ENCODE results near the gene ANO2. TPM values are rescaled to one million over a fixed set of nuclear protein-coding genes. Genes with fewer than 3 reads are reported as not detected.
A peak's percentile ranks its signal among the peaks of the same experiment; 100 is the strongest.

Gene ANO2
- total and polyA plus RNA-seq, 2 experiments from 2014 or later, result 2.3 to 4.6 TPM

GRCh38 chr12:5808981-5809380 is 136.1 kb downstream of the ANO2 start:
- no peak for DNase-seq (ENCODE audit: low spot score)

More at GRCh38 chr12:5808981-5809380, 136.1 kb downstream of the ANO2 start:
- Histone ChIP-seq H3K4me3 (no peak overlapping the region), H3K27me3 (ENCODE audit: insufficient read depth) (no peaks in the 10 kb centered on the region), H3K27ac (ENCODE audit: low read depth) (no peak overlapping the region), H3K9me2 (ENCODE audit: insufficient read depth) (0 out of 2 replicates have a peak, but pooled peaks cover 6% of the 10 kb centered on the region), H2AFZ (no peak overlapping the region), H3K79me2 (replicated peaks; ENCODE audit: insufficient read depth) (no peaks in the 10 kb centered on the region), H3K4me1 (ENCODE audit: insufficient read depth) (no peaks in the 10 kb centered on the region), H4K20me1 (replicated peaks; ENCODE audit: insufficient read depth) (no peaks in the 10 kb centered on the region), H3K4me2 (no peak overlapping the region), H3K36me3 (ENCODE audit: insufficient read depth) (no peaks in the 10 kb centered on the region), H3F3A (replicated peaks; ENCODE audit: low read depth) (no peaks in the 10 kb centered on the region)
- no peak overlapping the region for H3K4me3 Mint-ChIP-seq
- peaks cover 4% of the 10 kb centered on the region for H3K27me3 Mint-ChIP-seq (ENCODE audit: insufficient read depth, low read depth, poor library complexity)
- H3K9me3 Mint-ChIP-seq, result no peaks in the 10 kb centered on the region; the same call in 2 of the 3 replicates
- TF ChIP-seq JUNB (IDR thresholded peaks at IDR 0.05; ENCODE audit: unreplicated experiment) (no peak), ETS1 (IDR thresholded peaks at IDR 0.05) (no peak), ZNF331 (CRISPR knock-in tag; IDR thresholded peaks at IDR 0.05; ENCODE audit: low read depth) (no peak), CREB1 (CRISPR knock-in tag; IDR thresholded peaks at IDR 0.05; ENCODE audit: low read depth) (no peak), STAT1 (IDR thresholded peaks at IDR 0.05; ENCODE audit: unreplicated experiment) (no peak), REST (IDR thresholded peaks at IDR 0.05; ENCODE audit: unreplicated experiment) (no peak), ZNF114 (CRISPR knock-in tag; IDR thresholded peaks at IDR 0.05) (no peak), EZH2 (IDR thresholded peaks at IDR 0.05; ENCODE audit: low read depth, unreplicated experiment) (no peak), POLR2AphosphoS5 (IDR thresholded peaks at IDR 0.05; ENCODE audit: low read depth) (no peak), NANOG (IDR thresholded peaks at IDR 0.05; ENCODE audit: borderline replicate concordance) (no peak), ZNF462 (CRISPR knock-in tag; IDR thresholded peaks at IDR 0.05) (no peak)
- no peaks in the 10 kb centered on the region; the same call in 2 of the 3 replicates for H3K36me3 Mint-ChIP-seq (ENCODE audit: low read depth)
- H3K4me1 Mint-ChIP-seq, result peaks cover 8% of the 10 kb centered on the region; the same call in 2 of the 3 replicates
- no peak for ATAC-seq
- peak overlapping the region; percentile 73; the same call in 1 of the 2 replicates for H3K27ac Mint-ChIP-seq

All from GM23338 (cell line).